ENCODE measurements around the gene SART3. TPM values are rescaled to one million over a fixed set of nuclear protein-coding genes. Genes with fewer than 3 reads are reported as not detected.

The SART3 gene
- total and polyA plus RNA-seq, 10 of the 15 experiments (the other 5 are each of a cell fraction or from before 2014, with no cell fraction given): 8.8 to 179 (median 54.9) TPM

- Histone ChIP-seq H3K4me2 (ENCODE audit: control insufficient read depth, insufficient read depth) (no peak overlapping the region), H3K9ac (ENCODE audit: control insufficient read depth, insufficient read depth, low read length) (no peak overlapping the region), H4K20me1 (ENCODE audit: control insufficient read depth, insufficient read depth) (no peaks in the 10 kb centered on the region), H3K9me3 (replicated peaks; ENCODE audit: control insufficient read depth, insufficient read depth, low read length) (no peaks in the 10 kb centered on the region), H3K27me3 (replicated peaks in 1 of 2; ENCODE audit: control insufficient read depth in 2 of 2, insufficient read depth in 2 of 2, low read length in 1 of 2) (no peaks in the 10 kb centered on the region), H3K4me3 (no peak overlapping the region), H3K79me2 (ENCODE audit: control insufficient read depth, insufficient read depth, low read length) (no peaks in the 10 kb centered on the region), H3K4me1 (ENCODE audit: control insufficient read depth, insufficient read depth, low read length) (no peaks in the 10 kb centered on the region; the same call in 1 of the 2 replicates), H3K36me3 (ENCODE audit: control insufficient read depth in 2 of 2, insufficient read depth in 2 of 2, low read length in 1 of 2) (no peaks in the 10 kb centered on the region), H2AFZ (ENCODE audit: control insufficient read depth, low read depth, low read length) (no peak overlapping the region), H3K27ac (ENCODE audit: control insufficient read depth, insufficient read depth) (no peak overlapping the region)
- ChIA-PET SMC1A (ENCODE audit: uncharacterized antibody, unreplicated experiment) (interaction anchor here (2.8 kb wide), 1 partner anchor 8 kb away, joined by 8 read pairs; no protein-coding TSS in a partner anchor), RAD21 (ENCODE audit: unreplicated experiment) (interaction anchor here (0.6 kb wide), 1 partner anchor 507 kb away, joined by 3 read pairs; no protein-coding TSS in a partner anchor), CTCF (no interaction called here), POLR2A (interaction anchor here (0.6 kb wide), 1 partner anchor 62 kb away, joined by 4 read pairs; no protein-coding TSS in a partner anchor)
- no TSS peak for BruUV-seq (replicated peaks)
- in situ Hi-C loops (cut with MboI): no loop called here
- intact Hi-C loops (cut with micrococcal nuclease; ENCODE audit: unreplicated experiment): no loop called here
- no peak for FAIRE-seq
- TF ChIP-seq NBN (IDR thresholded peaks at IDR 0.05) (no peak), CHD2 (IDR thresholded peaks at IDR 0.05; ENCODE audit: borderline replicate concordance, low read depth, low read length) (no peak), SPI1 (IDR thresholded peaks at IDR 0.05; ENCODE audit: borderline replicate concordance, insufficient read depth, low read depth, low read length) (no peak), DPF2 (IDR thresholded peaks at IDR 0.05) (no peak), IRF4 (IDR thresholded peaks at IDR 0.05; ENCODE audit: low read depth, low read length) (no peak), ZNF217 (IDR thresholded peaks at IDR 0.05) (no peak), NFXL1 (IDR thresholded peaks at IDR 0.05; ENCODE audit: borderline replicate concordance) (no peak), KLF5 (IDR thresholded peaks at IDR 0.05; ENCODE audit: partially characterized antibody) (no peak), ZBTB11 (CRISPR knock-in tag; IDR thresholded peaks at IDR 0.05) (no peak), FOXK2 (IDR thresholded peaks at IDR 0.05) (no peak), EGR1 (IDR thresholded peaks at IDR 0.05; ENCODE audit: borderline replicate concordance in 1 of 2, low read depth in 2 of 2, low read length in 2 of 2) (no peak), ZNF384 (IDR thresholded peaks at IDR 0.05; ENCODE audit: borderline replicate concordance, low read depth, low read length) (no peak), SKIL (IDR thresholded peaks at IDR 0.05; ENCODE audit: low read depth, poor library complexity, severe bottlenecking) (no peak), TBL1XR1 (IDR thresholded peaks at IDR 0.05; ENCODE audit: low read depth, low read length) (no peak)
- no peak for ATAC-seq
- WGBS (ENCODE audit: insufficient coverage, insufficient replicate concordance, low lambda C conversion rate, missing lambda C conversion rate): 82% methylated on average over 3 of the region's 3 CpGs
- no peak for DNase-seq (ENCODE audit: low read depth, low spot score)
These were observed 23.6 kb upstream of the SART3 start for GRCh38 chr12:108584456-108585065.

All from GM12878 (cell line).